NOMO-1 treated with dmso at 0.1 percent for 144 hours (cell line): ENCODE data around the gene BCL2L12.
"Not testable (repeated sequence)": the region's sequence is repeated elsewhere in the genome, so short reads cannot be mapped to it uniquely, and the experiment has no call there.

Source experiments
- DNase-seq: peaks from one replicate; lab custom pipeline; 2025; ENCODE audit not compliant: unreplicated experiment; lab: John Stamatoyannopoulos, UW

The BCL2L12 gene

GRCh38 chr19:49665351-49666119 is at the start of gene BCL2L12, which contains the start of gene IRF3:
Gene BCL2L12, plus strand, starts transcription at chr19:49665933. Its CDS starts 760 bp downstream, at chr19:49666693.
Gene IRF3, minus strand, starts transcription at chr19:49665857. Its CDS starts 1,019 bp downstream, at chr19:49664838.
- DNase-seq: peak; percentile 96

GRCh38 chr19:49616532-49616931 is 49.2 kb upstream of the BCL2L12 start:
- no peak for DNase-seq

GRCh38 chr19:49616945-49617344 is 48.8 kb upstream of the BCL2L12 start:
- DNase-seq: no peak

- DNase-seq: not testable (repeated sequence)
These were observed 47.9 kb upstream of the BCL2L12 start for GRCh38 chr19:49617860-49618259.

- no peak for DNase-seq
These were observed 40.5 kb upstream of the BCL2L12 start for GRCh38 chr19:49624967-49625910.

- DNase-seq: no peak
These were observed 39.5 kb upstream of the BCL2L12 start for GRCh38 chr19:49626226-49626625.

- DNase-seq: no peak
These were observed 36.1 kb upstream of the BCL2L12 start for GRCh38 chr19:49629659-49630058.

- no peak for DNase-seq
These were observed 34.6 kb upstream of the BCL2L12 start for GRCh38 chr19:49631014-49631588.

GRCh38 chr19:49631610-49632192 is 34.0 kb upstream of the BCL2L12 start:
- DNase-seq: no peak

- no peak for DNase-seq
These were observed 33.2 kb upstream of the BCL2L12 start for GRCh38 chr19:49632576-49632975.

GRCh38 chr19:49633273-49633672 is 32.5 kb upstream of the BCL2L12 start:
- not testable (repeated sequence) for DNase-seq

GRCh38 chr19:49635530-49636232 is 30.1 kb upstream of the BCL2L12 start:
- DNase-seq: no peak

- no peak for DNase-seq
These were observed 29.4 kb upstream of the BCL2L12 start for GRCh38 chr19:49636233-49636932.

GRCh38 chr19:49637821-49638738 is 27.7 kb upstream of the BCL2L12 start:
- DNase-seq: no peak

GRCh38 chr19:49639401-49640112 is 26.2 kb upstream of the BCL2L12 start:
- DNase-seq: no peak

GRCh38 chr19:49640113-49640898 is 25.4 kb upstream of the BCL2L12 start, which contains the start of gene RRAS:
Gene RRAS, minus strand, starts transcription at chr19:49640143. Its CDS starts 45 bp downstream, at chr19:49640098.
- DNase-seq: peak; percentile 100
